ENCODE measurements around the gene STPG1. TPM values are rescaled to one million over a fixed set of nuclear protein-coding genes. Genes with fewer than 3 reads are reported as not detected.

The STPG1 gene
- total and polyA plus RNA-seq, 2 of the 13 experiments (the other 11 are each of a cell fraction or from before 2014, with no cell fraction given), result 3.4 to 4.3 TPM

DNA sequence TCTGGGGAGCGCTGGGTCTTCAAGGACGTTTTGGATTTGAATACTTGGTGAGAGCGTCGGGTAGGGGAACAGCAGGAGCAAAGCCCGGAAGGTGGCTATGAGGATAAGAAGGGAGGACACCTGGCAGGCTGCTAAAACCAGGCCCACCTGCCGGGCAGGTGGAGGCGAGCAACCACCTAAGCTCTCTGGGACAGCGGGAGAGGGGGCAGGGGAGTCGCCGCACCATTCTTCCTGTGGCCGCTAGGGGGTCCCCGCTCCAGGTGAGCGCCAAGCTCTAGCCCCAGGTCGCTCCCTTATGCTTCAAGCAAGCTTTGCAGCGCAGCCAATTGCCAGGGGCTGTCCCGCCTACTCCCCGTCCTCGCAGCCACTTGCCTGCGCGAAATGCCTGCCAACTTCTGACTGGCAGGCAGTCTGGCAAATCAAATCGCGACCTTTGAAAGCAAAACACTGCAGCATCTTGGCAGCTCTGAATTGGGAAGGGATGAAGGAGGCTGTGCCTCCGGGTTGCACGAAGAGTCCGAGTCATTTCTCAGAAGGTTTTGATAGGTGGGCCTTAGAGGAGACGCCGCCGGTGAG, 1.8 kb upstream of the STPG1 start, which contains the start of gene NIPAL3 (continued):
- TF ChIP-seq THYN1 (CRISPR knock-in tag; IDR thresholded peaks at IDR 0.05; ENCODE audit: borderline replicate concordance, low read depth), result no peak
- TF ChIP-seq POGZ (CRISPR knock-in tag; IDR thresholded peaks at IDR 0.05), result 0 out of 2 replicates have a peak, but pooled peaks have one; percentile 33
- no peak; the same call in 1 of the 2 replicates for TF ChIP-seq ZNF552 (CRISPR knock-in tag; IDR thresholded peaks at IDR 0.05; ENCODE audit: borderline replicate concordance)
- no peak for TF ChIP-seq ZKSCAN1 (IDR thresholded peaks at IDR 0.05; ENCODE audit: low read length)
- TF ChIP-seq ZNF331 (CRISPR knock-in tag; IDR thresholded peaks at IDR 0.05), result peak; percentile 60
- TF ChIP-seq, protein P1, sequence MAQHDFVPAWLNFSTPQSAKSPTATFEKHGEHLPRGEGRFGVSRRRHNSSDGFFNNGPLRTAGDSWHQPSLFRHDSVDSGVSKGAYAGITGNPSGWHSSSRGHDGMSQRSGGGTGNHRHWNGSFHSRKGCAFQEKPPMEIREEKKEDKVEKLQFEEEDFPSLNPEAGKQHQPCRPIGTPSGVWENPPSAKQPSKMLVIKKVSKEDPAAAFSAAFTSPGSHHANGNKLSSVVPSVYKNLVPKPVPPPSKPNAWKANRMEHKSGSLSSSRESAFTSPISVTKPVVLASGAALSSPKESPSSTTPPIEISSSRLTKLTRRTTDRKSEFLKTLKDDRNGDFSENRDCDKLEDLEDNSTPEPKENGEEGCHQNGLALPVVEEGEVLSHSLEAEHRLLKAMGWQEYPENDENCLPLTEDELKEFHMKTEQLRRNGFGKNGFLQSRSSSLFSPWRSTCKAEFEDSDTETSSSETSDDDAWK (CRISPR knock-in tag; IDR thresholded peaks at IDR 0.05), result no peak
- no peak for TF ChIP-seq CC2D1A (CRISPR knock-in tag; IDR thresholded peaks at IDR 0.05)
- TF ChIP-seq NFE2L1 (CRISPR knock-in tag; IDR thresholded peaks at IDR 0.05; ENCODE audit: borderline replicate concordance), result no peak
- no peak for TF ChIP-seq CENPX (CRISPR knock-in tag; IDR thresholded peaks at IDR 0.05)
- TF ChIP-seq RNF2 (conservative IDR thresholded peaks at IDR 0.05; ENCODE audit: low read depth), result peak; percentile 40; the same call in 1 of the 2 replicates
- no peak for TF ChIP-seq JDP2 (CRISPR knock-in tag; IDR thresholded peaks at IDR 0.05; ENCODE audit: borderline replicate concordance)
- TF ChIP-seq ELF3 (CRISPR knock-in tag; IDR thresholded peaks at IDR 0.05), result 0 out of 2 replicates have a peak, but pooled peaks have one; percentile 20
- 0 out of 2 replicates have a peak, but pooled peaks have one; percentile 27 for TF ChIP-seq SIX1 (CRISPR knock-in tag; IDR thresholded peaks at IDR 0.05; ENCODE audit: borderline replicate concordance)
- TF ChIP-seq ZNF501 (CRISPR knock-in tag; IDR thresholded peaks at IDR 0.05), result peak; percentile 69; the same call in 1 of the 2 replicates
- TF ChIP-seq, protein P2, sequence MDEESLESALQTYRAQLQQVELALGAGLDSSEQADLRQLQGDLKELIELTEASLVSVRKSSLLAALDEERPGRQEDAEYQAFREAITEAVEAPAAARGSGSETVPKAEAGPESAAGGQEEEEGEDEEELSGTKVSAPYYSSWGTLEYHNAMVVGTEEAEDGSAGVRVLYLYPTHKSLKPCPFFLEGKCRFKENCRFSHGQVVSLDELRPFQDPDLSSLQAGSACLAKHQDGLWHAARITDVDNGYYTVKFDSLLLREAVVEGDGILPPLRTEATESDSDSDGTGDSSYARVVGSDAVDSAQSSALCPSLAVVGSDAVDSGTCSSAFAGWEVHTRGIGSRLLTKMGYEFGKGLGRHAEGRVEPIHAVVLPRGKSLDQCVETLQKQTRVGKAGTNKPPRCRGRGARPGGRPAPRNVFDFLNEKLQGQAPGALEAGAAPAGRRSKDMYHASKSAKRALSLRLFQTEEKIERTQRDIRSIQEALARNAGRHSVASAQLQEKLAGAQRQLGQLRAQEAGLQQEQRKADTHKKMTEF (CRISPR knock-in tag; IDR thresholded peaks at IDR 0.05), result peak; percentile 59; the same call in 1 of the 2 replicates
- no peak for TF ChIP-seq JUND (CRISPR knock-in tag; IDR thresholded peaks at IDR 0.05)
- TF ChIP-seq, protein P3, sequence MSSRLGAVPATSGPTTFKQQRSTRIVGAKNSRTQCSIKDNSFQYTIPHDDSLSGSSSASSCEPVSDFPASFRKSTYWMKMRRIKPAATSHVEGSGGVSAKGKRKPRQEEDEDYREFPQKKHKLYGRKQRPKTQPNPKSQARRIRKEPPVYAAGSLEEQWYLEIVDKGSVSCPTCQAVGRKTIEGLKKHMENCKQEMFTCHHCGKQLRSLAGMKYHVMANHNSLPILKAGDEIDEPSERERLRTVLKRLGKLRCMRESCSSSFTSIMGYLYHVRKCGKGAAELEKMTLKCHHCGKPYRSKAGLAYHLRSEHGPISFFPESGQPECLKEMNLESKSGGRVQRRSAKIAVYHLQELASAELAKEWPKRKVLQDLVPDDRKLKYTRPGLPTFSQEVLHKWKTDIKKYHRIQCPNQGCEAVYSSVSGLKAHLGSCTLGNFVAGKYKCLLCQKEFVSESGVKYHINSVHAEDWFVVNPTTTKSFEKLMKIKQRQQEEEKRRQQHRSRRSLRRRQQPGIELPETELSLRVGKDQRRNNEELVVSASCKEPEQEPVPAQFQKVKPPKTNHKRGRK (CRISPR knock-in tag; IDR thresholded peaks at IDR 0.05), result no peak
- peak; percentile 72; the same call in 1 of the 2 replicates for TF ChIP-seq SALL2 (CRISPR knock-in tag; IDR thresholded peaks at IDR 0.05)
- TF ChIP-seq, protein P4, sequence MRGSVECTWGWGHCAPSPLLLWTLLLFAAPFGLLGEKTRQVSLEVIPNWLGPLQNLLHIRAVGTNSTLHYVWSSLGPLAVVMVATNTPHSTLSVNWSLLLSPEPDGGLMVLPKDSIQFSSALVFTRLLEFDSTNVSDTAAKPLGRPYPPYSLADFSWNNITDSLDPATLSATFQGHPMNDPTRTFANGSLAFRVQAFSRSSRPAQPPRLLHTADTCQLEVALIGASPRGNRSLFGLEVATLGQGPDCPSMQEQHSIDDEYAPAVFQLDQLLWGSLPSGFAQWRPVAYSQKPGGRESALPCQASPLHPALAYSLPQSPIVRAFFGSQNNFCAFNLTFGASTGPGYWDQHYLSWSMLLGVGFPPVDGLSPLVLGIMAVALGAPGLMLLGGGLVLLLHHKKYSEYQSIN (CRISPR knock-in tag; IDR thresholded peaks at IDR 0.05; ENCODE audit: borderline replicate concordance), result no peak
- no peak for TF ChIP-seq ZNF547 (CRISPR knock-in tag; IDR thresholded peaks at IDR 0.05)
- TF ChIP-seq ZMYM2 (CRISPR knock-in tag; IDR thresholded peaks at IDR 0.05), result no peak
- TF ChIP-seq PCBP2 (optimal IDR thresholded peaks at IDR 0.05; ENCODE audit: low read depth, low read length, poor library complexity, severe bottlenecking), result no peak
- TF ChIP-seq ZNF34 (CRISPR knock-in tag; IDR thresholded peaks at IDR 0.05; ENCODE audit: borderline replicate concordance), result no peak
- TF ChIP-seq MTF2 (CRISPR knock-in tag; IDR thresholded peaks at IDR 0.05; ENCODE audit: borderline replicate concordance), result no peak

All from HepG2 (cell line).